Nephron (organoid): ENCODE results near the gene RASGRF2.

ENCODE experiments used
- H3K27ac Mint-ChIP-seq, 3 experiments: 2 replicates each; pipeline ENCODE4 v1.8.0; 2020; ENCODE audit warnings: mixed read lengths in 3 of 3, mild to moderate bottlenecking in 2 of 3, moderate library complexity in 1 of 3
- H3K27me3 Mint-ChIP-seq: 2 replicates; pipeline ENCODE4 v1.8.0; 2021; ENCODE audit warnings: low read depth, mild to moderate bottlenecking, moderate library complexity, mixed read lengths
- H3K36me3 Mint-ChIP-seq: 2 replicates; pipeline ENCODE4 v1.8.0; 2020; ENCODE audit warnings: low read depth, mixed read lengths
- H3K4me1 Mint-ChIP-seq: 2 replicates; pipeline ENCODE4 v1.8.0; 2020; ENCODE audit warnings: mixed read lengths
- H3K4me3 Mint-ChIP-seq, 3 experiments: 2 replicates each; pipeline ENCODE4 v1.8.0; 2020; ENCODE audit warnings: mild to moderate bottlenecking in 3 of 3, mixed read lengths in 3 of 3, moderate library complexity in 2 of 3
- H3K9me3 Mint-ChIP-seq: 2 replicates; pipeline ENCODE4 v1.8.0; 2020; ENCODE audit warnings: mixed read lengths
- TF ChIP-seq, protein P1 (sequence below), 3 experiments: fragments of 200-600 bp; sonication (generic); IDR thresholded peaks; one replicate each; pipeline ENCODE4 v1.5.0; 2021; ENCODE audit warnings: antibody characterized with exemption in 3 of 3; ENCODE audit not compliant: unreplicated experiment in 3 of 3

RASGRF2 gene

DNA sequence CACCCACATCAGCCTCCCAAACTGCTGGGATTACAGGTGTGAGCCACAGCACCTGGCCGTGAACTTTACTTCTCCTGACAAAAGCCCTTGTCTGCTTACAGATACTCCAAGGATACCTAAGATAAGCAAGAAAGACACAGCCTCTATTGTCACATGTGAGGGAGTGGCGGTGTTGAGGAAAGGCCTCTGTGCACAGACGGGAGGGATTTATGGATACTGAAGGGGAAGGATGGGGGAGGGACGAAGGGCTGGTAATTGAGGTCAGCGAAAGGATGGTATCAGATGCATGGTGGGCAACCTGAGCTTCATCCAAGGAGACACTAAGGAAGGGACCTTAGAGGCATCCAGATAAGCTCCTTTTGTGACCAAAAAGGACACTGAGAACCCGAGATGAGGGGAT is 206.3 kb downstream of the RASGRF2 start:
- Mint-ChIP-seq H3K27ac (no peak overlapping the region), H3K9me3 (no peaks in the 10 kb centered on the region), H3K4me3 (no peak overlapping the region), H3K4me1 (peaks cover 9% of the 10 kb centered on the region), H3K36me3 (no peaks in the 10 kb centered on the region), H3K27me3 (peaks cover 8% of the 10 kb centered on the region)
- TF ChIP-seq, protein P1, sequence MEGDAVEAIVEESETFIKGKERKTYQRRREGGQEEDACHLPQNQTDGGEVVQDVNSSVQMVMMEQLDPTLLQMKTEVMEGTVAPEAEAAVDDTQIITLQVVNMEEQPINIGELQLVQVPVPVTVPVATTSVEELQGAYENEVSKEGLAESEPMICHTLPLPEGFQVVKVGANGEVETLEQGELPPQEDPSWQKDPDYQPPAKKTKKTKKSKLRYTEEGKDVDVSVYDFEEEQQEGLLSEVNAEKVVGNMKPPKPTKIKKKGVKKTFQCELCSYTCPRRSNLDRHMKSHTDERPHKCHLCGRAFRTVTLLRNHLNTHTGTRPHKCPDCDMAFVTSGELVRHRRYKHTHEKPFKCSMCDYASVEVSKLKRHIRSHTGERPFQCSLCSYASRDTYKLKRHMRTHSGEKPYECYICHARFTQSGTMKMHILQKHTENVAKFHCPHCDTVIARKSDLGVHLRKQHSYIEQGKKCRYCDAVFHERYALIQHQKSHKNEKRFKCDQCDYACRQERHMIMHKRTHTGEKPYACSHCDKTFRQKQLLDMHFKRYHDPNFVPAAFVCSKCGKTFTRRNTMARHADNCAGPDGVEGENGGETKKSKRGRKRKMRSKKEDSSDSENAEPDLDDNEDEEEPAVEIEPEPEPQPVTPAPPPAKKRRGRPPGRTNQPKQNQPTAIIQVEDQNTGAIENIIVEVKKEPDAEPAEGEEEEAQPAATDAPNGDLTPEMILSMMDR (IDR thresholded peaks at IDR 0.05; ENCODE audit: unreplicated experiment in 3 of 3): no peak

DNA sequence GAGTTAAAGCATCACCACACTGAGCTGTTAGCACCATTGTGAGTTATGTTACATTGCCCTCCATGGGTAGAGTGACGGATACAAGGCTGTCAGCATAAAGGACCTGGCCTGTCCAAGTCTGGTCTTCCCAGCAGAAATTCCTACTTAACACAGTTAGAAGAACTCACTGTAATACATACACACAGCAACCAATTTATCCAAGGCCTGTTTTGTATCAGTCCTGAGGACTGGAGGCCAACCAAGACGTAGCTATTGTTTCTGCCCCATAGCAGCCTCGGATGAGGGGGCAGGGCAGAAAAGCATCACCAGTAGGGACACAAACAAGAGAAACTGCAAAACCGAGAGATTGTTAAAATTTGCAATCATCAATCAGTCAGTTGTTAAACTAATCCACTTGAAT is 206.9 kb downstream of the RASGRF2 start:
- Mint-ChIP-seq H3K27me3 (peaks cover 8% of the 10 kb centered on the region), H3K36me3 (no peaks in the 10 kb centered on the region), H3K27ac (no peak overlapping the region), H3K4me1 (peaks cover 13% of the 10 kb centered on the region), H3K9me3 (no peaks in the 10 kb centered on the region), H3K4me3 (no peak overlapping the region)
- TF ChIP-seq, protein P1 (IDR thresholded peaks at IDR 0.05; ENCODE audit: unreplicated experiment in 3 of 3): no peak

DNA sequence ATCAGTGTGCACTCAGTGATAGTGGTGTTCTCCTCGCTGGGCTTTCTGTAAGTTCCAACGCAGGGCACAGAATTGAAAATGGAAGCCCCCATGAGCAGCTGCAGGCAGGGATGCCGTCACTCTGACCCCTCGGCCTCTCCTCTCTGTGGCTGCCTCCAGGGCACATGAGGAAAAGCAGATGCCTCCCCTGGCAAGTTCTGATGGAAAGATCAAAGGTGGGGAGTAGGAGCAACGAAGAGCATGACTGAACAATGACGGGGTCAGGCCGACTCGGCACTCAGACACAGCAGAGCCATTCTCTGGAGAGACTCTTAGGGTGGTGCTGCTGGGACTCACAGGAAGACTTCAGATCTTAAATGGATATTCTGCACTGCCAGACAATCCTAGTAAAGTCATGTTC is 207.4 kb downstream of the RASGRF2 start:
- peaks cover 13% of the 10 kb centered on the region for H3K4me1 Mint-ChIP-seq
- H3K9me3 Mint-ChIP-seq: no peaks in the 10 kb centered on the region

DNA sequence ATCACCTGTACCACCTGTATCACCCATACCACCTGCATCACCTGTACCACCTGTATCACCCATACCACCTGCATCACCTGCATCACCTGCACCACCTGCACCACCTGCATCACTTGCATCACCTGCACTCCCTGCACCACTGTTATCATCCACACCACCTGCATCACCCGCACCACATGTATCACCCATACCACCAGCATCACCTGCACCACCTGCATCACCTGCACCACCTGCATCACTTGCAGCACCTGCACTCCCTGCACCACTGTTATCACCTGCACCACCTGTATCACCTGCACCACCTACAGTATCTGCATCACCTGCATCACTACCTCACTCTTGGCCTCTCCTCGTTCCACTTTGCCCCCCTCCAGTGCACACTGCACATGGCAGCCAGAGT is 209.8 kb downstream of the RASGRF2 start:
- H3K27ac Mint-ChIP-seq: no peak overlapping the region

More for the DNA sequence above, 207.4 kb downstream of the RASGRF2 start:
- Mint-ChIP-seq H3K36me3 (no peaks in the 10 kb centered on the region), H3K4me3 (no peak overlapping the region), H3K27me3 (peaks cover 8% of the 10 kb centered on the region), H3K27ac (no peak overlapping the region)
- TF ChIP-seq, protein P1 (IDR thresholded peaks at IDR 0.05; ENCODE audit: unreplicated experiment in 3 of 3): no peak

DNA sequence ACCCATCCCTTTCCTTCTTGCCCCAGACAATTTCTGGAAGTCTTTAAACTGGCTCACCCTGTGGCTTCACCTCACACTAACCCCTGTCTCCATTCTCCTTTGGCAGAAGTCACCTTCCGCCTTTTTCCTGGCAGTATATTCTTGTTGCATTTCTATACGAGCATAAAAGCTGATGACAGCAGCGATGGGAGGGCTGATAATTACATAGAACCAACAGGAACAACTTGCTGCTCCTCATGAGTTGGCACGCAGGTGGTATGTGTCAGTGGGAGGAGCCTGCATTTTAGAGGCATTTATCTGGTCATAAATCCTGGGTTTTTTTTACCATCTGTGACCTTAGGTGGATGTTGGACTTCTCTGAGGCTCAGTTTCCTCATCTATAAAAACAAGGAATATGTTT is 211.6 kb downstream of the RASGRF2 start:
- no peaks in the 10 kb centered on the region for H3K9me3 Mint-ChIP-seq
- TF ChIP-seq, protein P1 (IDR thresholded peaks at IDR 0.05; ENCODE audit: unreplicated experiment in 3 of 3): no peak
- peaks cover 13% of the 10 kb centered on the region for H3K4me1 Mint-ChIP-seq
- no peak overlapping the region for H3K4me3 Mint-ChIP-seq
- H3K27me3 Mint-ChIP-seq: peaks cover 8% of the 10 kb centered on the region
- H3K36me3 Mint-ChIP-seq: no peaks in the 10 kb centered on the region
- no peak overlapping the region for H3K27ac Mint-ChIP-seq

More for the DNA sequence above, 209.8 kb downstream of the RASGRF2 start:
- H3K9me3 Mint-ChIP-seq: no peaks in the 10 kb centered on the region
- H3K4me1 Mint-ChIP-seq: peaks cover 13% of the 10 kb centered on the region
- peaks cover 8% of the 10 kb centered on the region for H3K27me3 Mint-ChIP-seq
- TF ChIP-seq, protein P1 (IDR thresholded peaks at IDR 0.05; ENCODE audit: unreplicated experiment in 3 of 3): no peak
- H3K4me3 Mint-ChIP-seq: no peak overlapping the region
- no peaks in the 10 kb centered on the region for H3K36me3 Mint-ChIP-seq

DNA sequence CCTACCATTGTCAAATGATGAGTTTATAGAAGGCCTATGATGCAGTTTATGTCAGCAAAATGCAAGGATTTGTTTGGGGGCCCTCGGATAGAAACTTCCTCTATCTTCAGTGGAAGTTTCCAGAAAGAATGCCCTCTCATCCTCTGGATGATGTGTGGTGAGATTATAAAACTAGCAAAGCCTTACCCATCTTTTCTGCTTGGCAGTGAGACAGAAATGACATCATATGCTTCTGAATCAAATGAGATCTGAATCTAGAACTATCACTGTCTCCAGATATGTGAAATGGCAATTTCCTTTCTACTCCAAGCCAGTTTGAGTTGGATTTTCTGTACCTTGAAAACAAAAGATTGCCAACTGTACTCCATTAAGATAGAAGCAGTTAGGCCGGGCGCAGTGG is 212.5 kb downstream of the RASGRF2 start:
- Mint-ChIP-seq H3K27ac (no peak overlapping the region), H3K36me3 (no peaks in the 10 kb centered on the region), H3K4me3 (no peak overlapping the region), H3K27me3 (peaks cover 8% of the 10 kb centered on the region), H3K9me3 (no peaks in the 10 kb centered on the region), H3K4me1 (peaks cover 13% of the 10 kb centered on the region)
- TF ChIP-seq, protein P1 (IDR thresholded peaks at IDR 0.05; ENCODE audit: unreplicated experiment in 3 of 3): no peak
